HCT116 (cell line): Measurements from ENCODE around the gene STRA8.

ENCODE experiments used
- EGR1 ChIP-seq: IDR thresholded peaks from 2 replicates; pipeline ENCODE4 v1.6.1; 2012; ENCODE audit warnings: low read depth
- EZH2phosphoT487 ChIP-seq: fragments of 200-600 bp; IDR thresholded peaks from 2 replicates; pipeline ENCODE4 v1.6.1; 2018; ENCODE audit warnings: antibody characterized with exemption, borderline replicate concordance
- FOSL1 ChIP-seq: IDR thresholded peaks from 2 replicates; pipeline ENCODE4 v1.6.1; 2012; ENCODE audit warnings: low read depth
- POLR2A ChIP-seq: IDR thresholded peaks from 2 replicates; pipeline ENCODE4 v1.7.0; 2011; ENCODE audit warnings: borderline replicate concordance; ENCODE audit not compliant: insufficient read depth, insufficient read length; ENCODE audit errors: extremely low read depth
- POLR2AphosphoS5 ChIP-seq: IDR thresholded peaks from 2 replicates; pipeline ENCODE4 v1.6.1; 2011; ENCODE audit warnings: mild to moderate bottlenecking, low read depth, low read length, moderate library complexity
- TF ChIP-seq, protein P1 (sequence below), 3 experiments: fragments of 200-600 bp in 1 of 3; sonication (generic) in 1 of 3; IDR thresholded peaks in 2 of 3; conservative IDR thresholded peaks in 1 of 3; 2 replicates each; pipeline ENCODE4 v1.5.1; 2012 to 2017; ENCODE audit warnings: low read depth in 2 of 3, low read length in 2 of 3, antibody characterized with exemption in 1 of 3, borderline replicate concordance in 1 of 3, control low read depth in 1 of 3, mild to moderate bottlenecking in 1 of 3, mixed read lengths in 1 of 3, mixed run types in 1 of 3, moderate library complexity in 1 of 3; ENCODE audit not compliant: insufficient read depth in 1 of 3

- TF ChIP-seq POLR2AphosphoS5 (no peak), EGR1 (no peak), FOSL1 (no peak), POLR2A (no peak), EZH2phosphoT487 (no peak)
- TF ChIP-seq, protein P1, sequence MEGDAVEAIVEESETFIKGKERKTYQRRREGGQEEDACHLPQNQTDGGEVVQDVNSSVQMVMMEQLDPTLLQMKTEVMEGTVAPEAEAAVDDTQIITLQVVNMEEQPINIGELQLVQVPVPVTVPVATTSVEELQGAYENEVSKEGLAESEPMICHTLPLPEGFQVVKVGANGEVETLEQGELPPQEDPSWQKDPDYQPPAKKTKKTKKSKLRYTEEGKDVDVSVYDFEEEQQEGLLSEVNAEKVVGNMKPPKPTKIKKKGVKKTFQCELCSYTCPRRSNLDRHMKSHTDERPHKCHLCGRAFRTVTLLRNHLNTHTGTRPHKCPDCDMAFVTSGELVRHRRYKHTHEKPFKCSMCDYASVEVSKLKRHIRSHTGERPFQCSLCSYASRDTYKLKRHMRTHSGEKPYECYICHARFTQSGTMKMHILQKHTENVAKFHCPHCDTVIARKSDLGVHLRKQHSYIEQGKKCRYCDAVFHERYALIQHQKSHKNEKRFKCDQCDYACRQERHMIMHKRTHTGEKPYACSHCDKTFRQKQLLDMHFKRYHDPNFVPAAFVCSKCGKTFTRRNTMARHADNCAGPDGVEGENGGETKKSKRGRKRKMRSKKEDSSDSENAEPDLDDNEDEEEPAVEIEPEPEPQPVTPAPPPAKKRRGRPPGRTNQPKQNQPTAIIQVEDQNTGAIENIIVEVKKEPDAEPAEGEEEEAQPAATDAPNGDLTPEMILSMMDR (IDR thresholded peaks at IDR 0.05 in 2 of 3, conservative IDR thresholded peaks at IDR 0.05 in 1 of 3; ENCODE audit: borderline replicate concordance in 1 of 3, insufficient read depth in 1 of 3, low read depth in 2 of 3, low read length in 2 of 3), result no peak
Observed at GRCh38 chr7:135215180-135215579, 18.5 kb upstream of the STRA8 start.
